Panc1 (cell line): Measurements from ENCODE around the gene THAP8. TPM values are rescaled to one million over a fixed set of nuclear protein-coding genes. Genes with fewer than 3 reads are reported as not detected.

Source experiments
- ATAC-seq: fragments of 200-7000 bp; cut with Tn5 transposase; 2 replicates; pipeline ENCODE4 v1.9.1; 2020; ENCODE audit warnings: mild to moderate bottlenecking, moderate library complexity
- BruUV-seq: library from RNA; stranded (reverse); fragments of 400-500 nt; replicated peaks from 2 replicates; lab custom pipeline; 2021; lab: Mats Ljungman, UMichigan
- CTCF ChIA-PET: fragments of 300-600 bp; sonication (Branson Sonifier 250); formaldehyde crosslinking; loops from one replicate; lab custom pipeline; 2022; ENCODE audit warnings: antibody characterized with exemption; lab: Charles Lee
- POLR2A ChIA-PET: fragments of 300-600 bp; sonication (Branson Sonifier 250); formaldehyde crosslinking; loops from one replicate; lab custom pipeline; 2022; ENCODE audit warnings: antibody characterized with exemption; lab: Charles Lee
- DNase-seq: peaks from one replicate; pipeline ENCODE4 v3.0.0-alpha.2; 2010; ENCODE audit warnings: low read depth, low spot score
- H3K27ac ChIP-seq: 2 replicates; pipeline ENCODE4 v1.5.1; 2011; ENCODE audit warnings: mild to moderate bottlenecking, low read length, inconsistent platforms
- H3K27me3 ChIP-seq: fragments of 200-500 bp; sonication (Bioruptor generic); 2 replicates; pipeline ENCODE4 v1.6.0; 2014; ENCODE audit warnings: low read length, inconsistent platforms; ENCODE audit not compliant: control insufficient read depth, insufficient read depth
- H3K36me3 ChIP-seq: fragments of 200-500 bp; sonication (Bioruptor generic); 2 replicates; pipeline ENCODE4 v1.5.1; 2014; ENCODE audit warnings: inconsistent platforms, mild to moderate bottlenecking, low read length, moderate library complexity; ENCODE audit not compliant: control insufficient read depth, insufficient read depth
- H3K4me1 ChIP-seq: 2 replicates; pipeline ENCODE4 v1.5.1; 2011; ENCODE audit warnings: inconsistent platforms, mild to moderate bottlenecking, low read length, moderate library complexity; ENCODE audit not compliant: control insufficient read depth, insufficient read depth
- H3K4me3 ChIP-seq, 2 experiments: 2 replicates each; pipeline ENCODE4 v1.5.1; 2011 to 2012; ENCODE audit warnings: low read depth in 2 of 2, low read length in 2 of 2, mild to moderate bottlenecking in 2 of 2, inconsistent platforms in 1 of 2, moderate library complexity in 1 of 2
- H3K9me3 ChIP-seq: fragments of 200-500 bp; sonication (Bioruptor generic); 2 replicates; pipeline ENCODE4 v1.5.1; 2014; ENCODE audit warnings: low read depth, mild to moderate bottlenecking, inconsistent platforms, low read length, moderate library complexity; ENCODE audit not compliant: control insufficient read depth, insufficient read depth
- POLR2AphosphoS5 ChIP-seq: IDR thresholded peaks from 2 replicates; pipeline ENCODE4 v1.6.1; 2012; ENCODE audit warnings: mild to moderate bottlenecking, low read depth, low read length, moderate library complexity
- SIN3A ChIP-seq: IDR thresholded peaks from 2 replicates; pipeline ENCODE4 v1.6.1; 2012; ENCODE audit warnings: low read depth, mild to moderate bottlenecking, low read length, moderate library complexity, borderline replicate concordance; ENCODE audit not compliant: insufficient read depth
- TCF7L2 ChIP-seq: IDR thresholded peaks from 2 replicates; pipeline ENCODE4 v1.6.1; 2011; ENCODE audit warnings: mild to moderate bottlenecking, low read depth, low read length, inconsistent platforms
- in situ Hi-C: cut with HindIII; loops from 2 replicates; pipeline ENCODE4 v1.10.0; 2016; ENCODE audit warnings: low sequenced_read_pairs, low pct_unique_long_range_greater_than_20kb
- intact Hi-C: fragments of 100-400 bp; cut with micrococcal nuclease; formaldehyde crosslinking; loops from one replicate; pipeline ENCODE4 v1.10.0; 2022; ENCODE audit not compliant: unreplicated experiment
- total RNA-seq: library from RNA; stranded (reverse); gene quantifications from one replicate; pipeline ENCODE4 v1.2.1, GENCODE V29; 2021; ENCODE audit not compliant: unreplicated experiment
- TF ChIP-seq, protein P1 (sequence below): fragments of 450-650 bp; IDR thresholded peaks from 2 replicates; pipeline ENCODE4 v1.5.1; 2017; ENCODE audit warnings: mild to moderate bottlenecking
- TF ChIP-seq, protein P2 (sequence below), 2 experiments: IDR thresholded peaks; 2 replicates each; pipeline ENCODE4 v1.6.1; 2011 to 2012; ENCODE audit warnings: low read depth in 2 of 2, control low read depth in 1 of 2, low read length in 1 of 2, mild to moderate bottlenecking in 1 of 2, moderate library complexity in 1 of 2; ENCODE audit not compliant: insufficient read depth in 1 of 2

THAP8 gene
- total RNA-seq, 1 experiment from 2014 or later: 9.6 TPM

- Histone ChIP-seq H3K4me1 (peaks cover 14% of the 10 kb centered on the region), H3K9me3 (no peaks in the 10 kb centered on the region), H3K4me3 (peak overlapping the region; percentile 82 to 93), H3K36me3 (no peaks in the 10 kb centered on the region), H3K27me3 (no peaks in the 10 kb centered on the region), H3K27ac (peak overlapping the region; percentile 87)
- TF ChIP-seq, protein P1, sequence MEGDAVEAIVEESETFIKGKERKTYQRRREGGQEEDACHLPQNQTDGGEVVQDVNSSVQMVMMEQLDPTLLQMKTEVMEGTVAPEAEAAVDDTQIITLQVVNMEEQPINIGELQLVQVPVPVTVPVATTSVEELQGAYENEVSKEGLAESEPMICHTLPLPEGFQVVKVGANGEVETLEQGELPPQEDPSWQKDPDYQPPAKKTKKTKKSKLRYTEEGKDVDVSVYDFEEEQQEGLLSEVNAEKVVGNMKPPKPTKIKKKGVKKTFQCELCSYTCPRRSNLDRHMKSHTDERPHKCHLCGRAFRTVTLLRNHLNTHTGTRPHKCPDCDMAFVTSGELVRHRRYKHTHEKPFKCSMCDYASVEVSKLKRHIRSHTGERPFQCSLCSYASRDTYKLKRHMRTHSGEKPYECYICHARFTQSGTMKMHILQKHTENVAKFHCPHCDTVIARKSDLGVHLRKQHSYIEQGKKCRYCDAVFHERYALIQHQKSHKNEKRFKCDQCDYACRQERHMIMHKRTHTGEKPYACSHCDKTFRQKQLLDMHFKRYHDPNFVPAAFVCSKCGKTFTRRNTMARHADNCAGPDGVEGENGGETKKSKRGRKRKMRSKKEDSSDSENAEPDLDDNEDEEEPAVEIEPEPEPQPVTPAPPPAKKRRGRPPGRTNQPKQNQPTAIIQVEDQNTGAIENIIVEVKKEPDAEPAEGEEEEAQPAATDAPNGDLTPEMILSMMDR: peak; percentile 80
- no peak for TF ChIP-seq POLR2AphosphoS5
- in situ Hi-C loops: no loop called here
- BruUV-seq: no TSS peak
- no peak for DNase-seq
- ChIA-PET POLR2A (interaction anchor here (0.6 kb wide), 2 partner anchors 59 to 110 kb away, joined by 3 to 13 read pairs; no protein-coding TSS in a partner anchor), CTCF (no interaction called here)
- peak; percentile 32; the same call in 1 of the 2 replicates for ATAC-seq
- intact Hi-C loops: no loop called here
These were observed 60.0 kb downstream of the THAP8 start for GRCh38 chr19:35993923-35994598.

DNA sequence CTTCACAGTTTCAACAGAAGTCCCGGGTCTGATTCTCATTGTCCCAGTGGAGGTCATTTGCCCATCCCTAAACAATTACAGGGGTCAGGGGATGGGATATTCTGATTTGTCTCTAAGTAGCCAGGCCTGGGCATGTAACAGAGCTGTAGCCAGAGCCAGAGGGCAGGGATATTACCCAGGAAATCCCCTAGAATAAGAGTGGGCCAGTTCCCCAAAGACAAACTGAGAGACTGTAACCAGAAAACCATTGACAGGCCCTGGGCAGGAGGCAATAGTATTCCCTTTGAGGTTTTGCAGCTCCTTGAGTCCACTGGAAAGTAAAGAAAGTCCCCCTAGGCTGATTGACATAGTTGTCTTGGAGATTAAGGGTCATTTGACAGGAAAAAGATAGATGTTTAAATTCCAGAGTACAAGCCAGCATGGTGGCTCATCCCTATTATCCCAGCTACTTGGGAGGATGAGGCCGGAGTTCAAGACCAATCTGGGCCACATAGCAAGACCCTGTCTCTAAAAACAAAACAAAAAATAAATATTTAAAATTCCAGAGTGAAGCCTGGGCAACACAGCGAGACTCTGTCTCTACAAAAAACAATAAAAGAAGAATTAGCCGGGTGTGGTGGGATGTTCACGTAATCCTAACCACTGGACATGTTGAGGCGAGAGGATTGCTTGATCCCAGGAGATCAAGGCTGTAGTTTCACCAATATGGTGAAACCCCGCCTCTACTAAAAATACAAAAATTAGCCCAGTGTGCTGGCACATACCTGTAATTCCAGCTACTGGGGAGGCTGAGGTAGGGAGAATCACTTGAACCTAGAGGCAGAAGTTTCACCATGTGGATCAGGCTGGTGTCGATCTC is 60.9 kb downstream of the THAP8 start:
- BruUV-seq: no TSS peak
- H3K9me3 ChIP-seq: no peaks in the 10 kb centered on the region
- no peak overlapping the region for H3K4me3 ChIP-seq
- no peak overlapping the region for H3K27ac ChIP-seq
- TF ChIP-seq, protein P2, sequence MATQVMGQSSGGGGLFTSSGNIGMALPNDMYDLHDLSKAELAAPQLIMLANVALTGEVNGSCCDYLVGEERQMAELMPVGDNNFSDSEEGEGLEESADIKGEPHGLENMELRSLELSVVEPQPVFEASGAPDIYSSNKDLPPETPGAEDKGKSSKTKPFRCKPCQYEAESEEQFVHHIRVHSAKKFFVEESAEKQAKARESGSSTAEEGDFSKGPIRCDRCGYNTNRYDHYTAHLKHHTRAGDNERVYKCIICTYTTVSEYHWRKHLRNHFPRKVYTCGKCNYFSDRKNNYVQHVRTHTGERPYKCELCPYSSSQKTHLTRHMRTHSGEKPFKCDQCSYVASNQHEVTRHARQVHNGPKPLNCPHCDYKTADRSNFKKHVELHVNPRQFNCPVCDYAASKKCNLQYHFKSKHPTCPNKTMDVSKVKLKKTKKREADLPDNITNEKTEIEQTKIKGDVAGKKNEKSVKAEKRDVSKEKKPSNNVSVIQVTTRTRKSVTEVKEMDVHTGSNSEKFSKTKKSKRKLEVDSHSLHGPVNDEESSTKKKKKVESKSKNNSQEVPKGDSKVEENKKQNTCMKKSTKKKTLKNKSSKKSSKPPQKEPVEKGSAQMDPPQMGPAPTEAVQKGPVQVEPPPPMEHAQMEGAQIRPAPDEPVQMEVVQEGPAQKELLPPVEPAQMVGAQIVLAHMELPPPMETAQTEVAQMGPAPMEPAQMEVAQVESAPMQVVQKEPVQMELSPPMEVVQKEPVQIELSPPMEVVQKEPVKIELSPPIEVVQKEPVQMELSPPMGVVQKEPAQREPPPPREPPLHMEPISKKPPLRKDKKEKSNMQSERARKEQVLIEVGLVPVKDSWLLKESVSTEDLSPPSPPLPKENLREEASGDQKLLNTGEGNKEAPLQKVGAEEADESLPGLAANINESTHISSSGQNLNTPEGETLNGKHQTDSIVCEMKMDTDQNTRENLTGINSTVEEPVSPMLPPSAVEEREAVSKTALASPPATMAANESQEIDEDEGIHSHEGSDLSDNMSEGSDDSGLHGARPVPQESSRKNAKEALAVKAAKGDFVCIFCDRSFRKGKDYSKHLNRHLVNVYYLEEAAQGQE (IDR thresholded peaks at IDR 0.05; ENCODE audit: insufficient read depth in 1 of 2, low read depth in 2 of 2, low read length in 1 of 2): no peak
- TF ChIP-seq SIN3A: no peak
- TF ChIP-seq POLR2AphosphoS5: no peak
- TF ChIP-seq TCF7L2: no peak
- DNase-seq: no peak
- intact Hi-C loops: no loop called here
- CTCF ChIA-PET: no interaction called here
- ATAC-seq: no peak
- POLR2A ChIA-PET: interaction anchor here (0.6 kb wide), 1 partner anchor 109 kb away, joined by 3 read pairs; no protein-coding TSS in a partner anchor
- in situ Hi-C loops: no loop called here
- H3K27me3 ChIP-seq: no peaks in the 10 kb centered on the region
- peaks cover 14% of the 10 kb centered on the region for H3K4me1 ChIP-seq
- H3K36me3 ChIP-seq: no peaks in the 10 kb centered on the region
